ENCODE measurements around the gene SFMBT2.

SFMBT2 gene

GRCh38 chr10:7170626-7171322, 240.1 kb downstream of the SFMBT2 start:
- no peak for DNase-seq

GRCh38 chr10:7168414-7168813, 242.4 kb downstream of the SFMBT2 start:
- DNase-seq: no peak

- no peak for DNase-seq
These were observed 245.2 kb downstream of the SFMBT2 start for GRCh38 chr10:7165500-7166177.

- DNase-seq: no peak
These were observed 245.9 kb downstream of the SFMBT2 start for GRCh38 chr10:7164955-7165354.

GRCh38 chr10:7162331-7162730, 248.5 kb downstream of the SFMBT2 start:
- DNase-seq: no peak

- DNase-seq: no peak
These were observed 249.2 kb downstream of the SFMBT2 start for GRCh38 chr10:7161484-7162250.

- DNase-seq: no peak
These were observed 250.9 kb downstream of the SFMBT2 start for GRCh38 chr10:7159928-7160327.

- DNase-seq: no peak
These were observed 251.3 kb downstream of the SFMBT2 start for GRCh38 chr10:7159517-7159916.

GRCh38 chr10:7157091-7157490, 253.7 kb downstream of the SFMBT2 start:
- DNase-seq: no peak

- no peak for DNase-seq
These were observed 257.1 kb downstream of the SFMBT2 start for GRCh38 chr10:7153750-7154149.

GRCh38 chr10:7152982-7153381, 257.9 kb downstream of the SFMBT2 start:
- DNase-seq: no peak

- DNase-seq: no peak
These were observed 258.5 kb downstream of the SFMBT2 start for GRCh38 chr10:7152341-7152740.

GRCh38 chr10:7151538-7151937, 259.3 kb downstream of the SFMBT2 start:
- no peak for DNase-seq

- DNase-seq: no peak
These were observed 260.5 kb downstream of the SFMBT2 start for GRCh38 chr10:7150349-7150748.

GRCh38 chr10:7146189-7146588, 264.6 kb downstream of the SFMBT2 start:
- DNase-seq: no peak

- no peak for DNase-seq
These were observed 274.8 kb downstream of the SFMBT2 start for GRCh38 chr10:7136016-7136415.

GRCh38 chr10:7135188-7135587, 275.6 kb downstream of the SFMBT2 start:
- DNase-seq: no peak

- no peak for DNase-seq
These were observed 276.4 kb downstream of the SFMBT2 start for GRCh38 chr10:7134448-7134847.

GRCh38 chr10:7133958-7134357, 276.9 kb downstream of the SFMBT2 start:
- no peak for DNase-seq

GRCh38 chr10:7133278-7133677, 277.6 kb downstream of the SFMBT2 start:
- no peak for DNase-seq

GRCh38 chr10:7130191-7130911, 280.5 kb downstream of the SFMBT2 start:
- DNase-seq: no peak

- DNase-seq: no peak
These were observed 287.1 kb downstream of the SFMBT2 start for GRCh38 chr10:7123774-7124173.

GRCh38 chr10:7122561-7122960, 288.3 kb downstream of the SFMBT2 start:
- DNase-seq: no peak
